ENCODE results near the gene EHBP1.

DNA sequence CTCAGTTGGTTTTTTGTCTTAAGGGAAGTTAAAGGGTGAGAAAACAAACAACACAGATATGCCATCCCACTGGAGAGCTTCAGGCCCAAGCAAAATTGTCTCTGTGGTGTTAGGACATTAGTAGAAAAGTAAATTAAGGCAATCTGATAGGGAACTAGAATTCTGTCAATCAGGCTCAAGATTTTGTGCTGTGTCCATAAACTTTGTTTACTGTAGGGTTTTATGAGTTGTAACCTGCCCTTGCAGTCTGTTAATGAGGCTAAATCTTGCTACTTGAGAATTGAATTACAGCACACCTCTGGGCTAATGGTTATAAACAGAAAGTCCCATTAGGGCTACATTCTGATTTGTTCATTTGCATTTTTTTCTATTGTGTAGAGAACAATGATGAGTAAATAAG, 267.1 kb downstream of the EHBP1 start:
- TF ChIP-seq, protein P1, sequence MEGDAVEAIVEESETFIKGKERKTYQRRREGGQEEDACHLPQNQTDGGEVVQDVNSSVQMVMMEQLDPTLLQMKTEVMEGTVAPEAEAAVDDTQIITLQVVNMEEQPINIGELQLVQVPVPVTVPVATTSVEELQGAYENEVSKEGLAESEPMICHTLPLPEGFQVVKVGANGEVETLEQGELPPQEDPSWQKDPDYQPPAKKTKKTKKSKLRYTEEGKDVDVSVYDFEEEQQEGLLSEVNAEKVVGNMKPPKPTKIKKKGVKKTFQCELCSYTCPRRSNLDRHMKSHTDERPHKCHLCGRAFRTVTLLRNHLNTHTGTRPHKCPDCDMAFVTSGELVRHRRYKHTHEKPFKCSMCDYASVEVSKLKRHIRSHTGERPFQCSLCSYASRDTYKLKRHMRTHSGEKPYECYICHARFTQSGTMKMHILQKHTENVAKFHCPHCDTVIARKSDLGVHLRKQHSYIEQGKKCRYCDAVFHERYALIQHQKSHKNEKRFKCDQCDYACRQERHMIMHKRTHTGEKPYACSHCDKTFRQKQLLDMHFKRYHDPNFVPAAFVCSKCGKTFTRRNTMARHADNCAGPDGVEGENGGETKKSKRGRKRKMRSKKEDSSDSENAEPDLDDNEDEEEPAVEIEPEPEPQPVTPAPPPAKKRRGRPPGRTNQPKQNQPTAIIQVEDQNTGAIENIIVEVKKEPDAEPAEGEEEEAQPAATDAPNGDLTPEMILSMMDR (IDR thresholded peaks at IDR 0.05; ENCODE audit: low read depth, low read length) = no peak
- TF ChIP-seq POLR2A (IDR thresholded peaks at IDR 0.05; ENCODE audit: extremely low read depth, insufficient read length) (no peak), MYC (IDR thresholded peaks at IDR 0.05; ENCODE audit: low read depth, low read length) (no peak)
- TF ChIP-seq, protein P2, sequence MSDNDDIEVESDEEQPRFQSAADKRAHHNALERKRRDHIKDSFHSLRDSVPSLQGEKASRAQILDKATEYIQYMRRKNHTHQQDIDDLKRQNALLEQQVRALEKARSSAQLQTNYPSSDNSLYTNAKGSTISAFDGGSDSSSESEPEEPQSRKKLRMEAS (IDR thresholded peaks at IDR 0.05; ENCODE audit: low read depth, low read length) = no peak
